ENCODE results near the gene BCL11A.

The BCL11A gene

DNA sequence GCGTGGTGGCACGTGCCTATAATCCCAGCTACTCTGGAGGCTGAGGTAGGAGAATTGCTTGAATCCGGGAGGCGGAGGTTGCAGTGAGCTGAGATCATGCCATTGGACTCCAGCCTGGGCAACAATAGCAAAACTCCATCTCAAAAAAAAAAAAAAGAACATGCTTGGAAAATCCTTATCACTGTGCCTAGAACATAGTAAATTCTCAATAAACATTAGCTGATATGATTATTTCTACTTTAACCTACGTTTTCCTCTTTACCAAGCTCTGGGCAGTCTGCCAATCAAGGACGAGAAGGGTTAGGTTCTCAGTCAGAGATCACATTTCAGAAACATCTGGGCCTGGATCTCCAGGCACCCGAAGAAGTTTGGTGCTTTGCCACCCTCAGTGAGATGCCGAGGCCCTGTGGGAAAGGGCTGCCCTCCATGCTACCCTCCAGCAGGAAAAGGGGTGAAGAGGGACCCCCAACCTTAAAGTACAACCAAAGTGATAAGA, 107.7 kb downstream of the BCL11A start:
- H3K27ac ChIP-seq (ENCODE audit: poor library complexity, severe bottlenecking) = no peak overlapping the region

DNA sequence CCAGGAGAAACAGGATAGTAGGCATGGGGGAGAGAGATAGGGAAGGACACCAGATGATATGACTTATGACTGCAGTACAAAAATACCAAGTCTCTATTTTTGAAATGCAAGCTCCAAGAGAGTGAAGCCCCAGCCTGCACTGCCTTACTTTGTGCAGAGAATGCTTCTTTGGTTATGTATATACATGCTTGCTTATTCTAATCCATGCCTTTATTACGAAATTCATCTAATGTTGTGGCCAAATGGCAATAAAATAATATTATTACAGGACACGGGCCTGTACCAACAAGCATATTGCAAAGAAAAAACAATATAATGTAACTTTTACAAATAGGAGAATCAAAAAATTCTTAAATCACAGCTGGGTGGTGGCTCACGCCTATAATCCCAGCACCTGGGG, 110.8 kb downstream of the BCL11A start:
- no peaks in the 10 kb centered on the region for H3K4me1 ChIP-seq (ENCODE audit: insufficient read depth, poor library complexity, severe bottlenecking)
- no peak overlapping the region for H3K4me3 ChIP-seq (ENCODE audit: severe bottlenecking)
- ATAC-seq (ENCODE audit: low read depth) = peak; percentile 64; the same call in 2 of the 3 replicates

More for the DNA sequence above, 107.7 kb downstream of the BCL11A start:
- Histone ChIP-seq H3K27me3 (ENCODE audit: insufficient read depth, poor library complexity, severe bottlenecking) (no peaks in the 10 kb centered on the region), H3K9me3 (ENCODE audit: severe bottlenecking) (no peaks in the 10 kb centered on the region), H3K4me1 (ENCODE audit: insufficient read depth, poor library complexity, severe bottlenecking) (no peaks in the 10 kb centered on the region), H3K4me3 (ENCODE audit: severe bottlenecking) (no peak overlapping the region), H3K36me3 (ENCODE audit: low read depth) (no peaks in the 10 kb centered on the region)
- TF ChIP-seq, protein P1, sequence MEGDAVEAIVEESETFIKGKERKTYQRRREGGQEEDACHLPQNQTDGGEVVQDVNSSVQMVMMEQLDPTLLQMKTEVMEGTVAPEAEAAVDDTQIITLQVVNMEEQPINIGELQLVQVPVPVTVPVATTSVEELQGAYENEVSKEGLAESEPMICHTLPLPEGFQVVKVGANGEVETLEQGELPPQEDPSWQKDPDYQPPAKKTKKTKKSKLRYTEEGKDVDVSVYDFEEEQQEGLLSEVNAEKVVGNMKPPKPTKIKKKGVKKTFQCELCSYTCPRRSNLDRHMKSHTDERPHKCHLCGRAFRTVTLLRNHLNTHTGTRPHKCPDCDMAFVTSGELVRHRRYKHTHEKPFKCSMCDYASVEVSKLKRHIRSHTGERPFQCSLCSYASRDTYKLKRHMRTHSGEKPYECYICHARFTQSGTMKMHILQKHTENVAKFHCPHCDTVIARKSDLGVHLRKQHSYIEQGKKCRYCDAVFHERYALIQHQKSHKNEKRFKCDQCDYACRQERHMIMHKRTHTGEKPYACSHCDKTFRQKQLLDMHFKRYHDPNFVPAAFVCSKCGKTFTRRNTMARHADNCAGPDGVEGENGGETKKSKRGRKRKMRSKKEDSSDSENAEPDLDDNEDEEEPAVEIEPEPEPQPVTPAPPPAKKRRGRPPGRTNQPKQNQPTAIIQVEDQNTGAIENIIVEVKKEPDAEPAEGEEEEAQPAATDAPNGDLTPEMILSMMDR (IDR thresholded peaks at IDR 0.05; ENCODE audit: poor library complexity, severe bottlenecking) = no peak
- no peak for DNase-seq (ENCODE audit: low spot score)
- no peak for ATAC-seq (ENCODE audit: low read depth)

DNA sequence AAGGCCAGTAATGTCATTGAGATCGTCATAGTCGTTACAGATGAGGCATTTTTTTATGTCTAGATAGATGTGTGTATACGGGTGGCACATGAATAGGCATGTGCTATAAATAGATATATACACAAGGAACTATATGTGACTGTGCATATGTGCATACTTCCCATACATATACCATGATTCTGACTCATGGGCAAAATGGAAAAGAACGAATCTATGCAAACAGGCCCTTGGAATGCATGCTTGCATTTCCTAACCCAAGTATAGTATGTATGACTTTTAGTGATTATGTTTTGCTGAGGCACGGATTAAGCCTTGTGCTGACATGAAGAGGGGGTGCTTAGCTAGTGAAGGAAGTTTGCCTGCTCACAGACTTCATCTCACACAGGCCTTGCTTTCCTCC, 111.7 kb downstream of the BCL11A start:
- Histone ChIP-seq H3K4me1 (ENCODE audit: insufficient read depth, poor library complexity, severe bottlenecking) (no peaks in the 10 kb centered on the region), H3K27me3 (ENCODE audit: insufficient read depth, poor library complexity, severe bottlenecking) (no peaks in the 10 kb centered on the region), H3K36me3 (ENCODE audit: low read depth) (no peaks in the 10 kb centered on the region), H3K27ac (ENCODE audit: poor library complexity, severe bottlenecking) (no peak overlapping the region), H3K4me3 (ENCODE audit: severe bottlenecking) (no peak overlapping the region), H3K9me3 (ENCODE audit: severe bottlenecking) (no peaks in the 10 kb centered on the region)
- TF ChIP-seq, protein P1 (IDR thresholded peaks at IDR 0.05; ENCODE audit: poor library complexity, severe bottlenecking) = no peak
- ATAC-seq (ENCODE audit: low read depth) = peak; percentile 59
- no peak for DNase-seq (ENCODE audit: low spot score)

More for the DNA sequence above, 110.8 kb downstream of the BCL11A start:
- no peaks in the 10 kb centered on the region for H3K9me3 ChIP-seq (ENCODE audit: severe bottlenecking)
- no peak for DNase-seq (ENCODE audit: low spot score)
- H3K36me3 ChIP-seq (ENCODE audit: low read depth) = no peaks in the 10 kb centered on the region
- H3K27ac ChIP-seq (ENCODE audit: poor library complexity, severe bottlenecking) = no peak overlapping the region
- H3K27me3 ChIP-seq (ENCODE audit: insufficient read depth, poor library complexity, severe bottlenecking) = no peaks in the 10 kb centered on the region
- TF ChIP-seq, protein P1 (IDR thresholded peaks at IDR 0.05; ENCODE audit: poor library complexity, severe bottlenecking) = no peak

DNA sequence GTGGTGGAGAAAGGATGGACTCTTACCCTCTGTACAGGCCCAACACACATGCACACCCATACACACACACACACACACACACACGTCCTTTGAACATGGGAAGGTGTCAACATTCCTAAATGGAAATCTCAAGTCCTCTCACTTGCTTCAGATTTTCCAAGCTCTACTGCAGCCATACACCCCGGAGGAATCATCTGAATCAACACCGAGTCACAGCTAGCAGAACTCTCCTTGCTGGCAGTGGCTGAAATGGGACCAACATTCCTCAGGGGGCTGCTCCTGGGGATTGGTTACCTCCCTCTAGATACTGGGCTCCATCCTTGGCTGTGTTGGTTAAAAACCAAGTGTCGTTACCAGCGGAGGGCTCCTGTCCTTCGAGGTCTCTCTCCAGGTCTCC, 112.7 kb downstream of the BCL11A start:
- Histone ChIP-seq H3K4me1 (ENCODE audit: insufficient read depth, poor library complexity, severe bottlenecking) (no peaks in the 10 kb centered on the region), H3K36me3 (ENCODE audit: low read depth) (no peaks in the 10 kb centered on the region), H3K4me3 (ENCODE audit: severe bottlenecking) (no peak overlapping the region), H3K9me3 (ENCODE audit: severe bottlenecking) (no peaks in the 10 kb centered on the region), H3K27ac (ENCODE audit: poor library complexity, severe bottlenecking) (no peak overlapping the region), H3K27me3 (ENCODE audit: insufficient read depth, poor library complexity, severe bottlenecking) (no peaks in the 10 kb centered on the region)
- DNase-seq (ENCODE audit: low spot score) = no peak
- TF ChIP-seq, protein P1 (IDR thresholded peaks at IDR 0.05; ENCODE audit: poor library complexity, severe bottlenecking) = no peak
- no peak for ATAC-seq (ENCODE audit: low read depth)

DNA sequence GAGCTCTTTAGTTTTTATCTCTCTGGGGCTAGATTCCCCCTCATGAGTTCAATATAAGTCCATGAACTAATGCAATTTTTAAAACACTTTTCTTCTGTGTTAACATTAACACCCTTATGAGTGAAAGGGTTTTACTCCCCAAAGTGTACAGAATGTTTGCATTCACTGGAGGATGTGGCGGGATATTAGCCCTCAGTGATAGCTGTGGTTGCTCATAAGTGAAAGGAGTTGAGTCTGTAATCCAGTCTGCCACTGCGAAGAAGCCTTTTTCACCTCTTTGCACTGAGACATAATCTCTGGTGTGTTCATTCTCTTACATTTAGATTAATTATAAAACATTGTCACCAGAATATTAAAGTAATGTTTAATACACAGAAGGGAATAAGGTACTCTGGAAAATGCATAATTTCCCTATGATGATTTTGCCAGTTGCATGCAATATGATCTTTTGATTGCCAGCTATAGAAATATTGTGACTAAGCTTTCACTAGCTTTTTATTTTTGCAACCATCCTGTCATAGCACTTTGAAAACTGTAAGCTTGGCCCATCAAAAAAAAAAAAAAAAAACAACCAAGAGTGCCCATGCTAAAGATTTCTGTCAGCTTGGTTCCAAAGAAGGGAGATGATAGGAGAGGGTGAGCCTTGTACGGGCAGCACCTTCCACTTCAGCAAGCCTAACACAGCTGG, 113.2 kb downstream of the BCL11A start:
- no peak overlapping the region for H3K4me3 ChIP-seq (ENCODE audit: severe bottlenecking)
- no peak for ATAC-seq (ENCODE audit: low read depth)
- H3K9me3 ChIP-seq (ENCODE audit: severe bottlenecking) = no peaks in the 10 kb centered on the region
- TF ChIP-seq, protein P1 (IDR thresholded peaks at IDR 0.05; ENCODE audit: poor library complexity, severe bottlenecking) = no peak
- no peaks in the 10 kb centered on the region for H3K27me3 ChIP-seq (ENCODE audit: insufficient read depth, poor library complexity, severe bottlenecking)
- no peaks in the 10 kb centered on the region for H3K4me1 ChIP-seq (ENCODE audit: insufficient read depth, poor library complexity, severe bottlenecking)
- H3K36me3 ChIP-seq (ENCODE audit: low read depth) = no peaks in the 10 kb centered on the region
- no peak overlapping the region for H3K27ac ChIP-seq (ENCODE audit: poor library complexity, severe bottlenecking)
- DNase-seq (ENCODE audit: low spot score) = no peak

Data from RWPE2 (cell line).